ENCODE measurements around the gene ENTREP1.

DNA sequence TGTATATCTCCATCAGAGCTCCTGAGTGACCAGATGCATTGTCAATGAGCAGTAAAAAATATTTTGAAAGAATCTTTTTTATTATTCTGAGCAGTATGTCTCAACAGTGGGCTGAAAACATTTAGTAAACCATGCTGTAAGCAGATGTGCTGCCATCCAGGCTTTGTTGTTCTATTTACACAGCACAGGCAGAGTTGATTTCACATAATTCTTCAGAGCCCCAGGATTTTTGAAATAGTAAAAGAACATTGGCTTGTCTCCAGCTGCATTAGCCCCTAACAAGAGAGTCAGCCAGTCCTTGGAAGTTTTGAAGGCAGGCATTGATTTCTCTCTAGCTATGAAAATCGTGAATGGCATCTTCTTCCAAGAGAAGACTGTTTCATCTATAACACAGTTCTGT, 25.2 kb upstream of the ENTREP1 start:
- TF ChIP-seq, protein P1, sequence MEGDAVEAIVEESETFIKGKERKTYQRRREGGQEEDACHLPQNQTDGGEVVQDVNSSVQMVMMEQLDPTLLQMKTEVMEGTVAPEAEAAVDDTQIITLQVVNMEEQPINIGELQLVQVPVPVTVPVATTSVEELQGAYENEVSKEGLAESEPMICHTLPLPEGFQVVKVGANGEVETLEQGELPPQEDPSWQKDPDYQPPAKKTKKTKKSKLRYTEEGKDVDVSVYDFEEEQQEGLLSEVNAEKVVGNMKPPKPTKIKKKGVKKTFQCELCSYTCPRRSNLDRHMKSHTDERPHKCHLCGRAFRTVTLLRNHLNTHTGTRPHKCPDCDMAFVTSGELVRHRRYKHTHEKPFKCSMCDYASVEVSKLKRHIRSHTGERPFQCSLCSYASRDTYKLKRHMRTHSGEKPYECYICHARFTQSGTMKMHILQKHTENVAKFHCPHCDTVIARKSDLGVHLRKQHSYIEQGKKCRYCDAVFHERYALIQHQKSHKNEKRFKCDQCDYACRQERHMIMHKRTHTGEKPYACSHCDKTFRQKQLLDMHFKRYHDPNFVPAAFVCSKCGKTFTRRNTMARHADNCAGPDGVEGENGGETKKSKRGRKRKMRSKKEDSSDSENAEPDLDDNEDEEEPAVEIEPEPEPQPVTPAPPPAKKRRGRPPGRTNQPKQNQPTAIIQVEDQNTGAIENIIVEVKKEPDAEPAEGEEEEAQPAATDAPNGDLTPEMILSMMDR (IDR thresholded peaks at IDR 0.05) = no peak
- TF ChIP-seq POLR2A (IDR thresholded peaks at IDR 0.05) = no peak
- TF ChIP-seq POLR2AphosphoS5 (IDR thresholded peaks at IDR 0.05) = no peak

Data from upper lobe of left lung (tissue), 4 donors.